CMK (cell line): Measurements from ENCODE around the gene MAP2K5.
A peak's percentile ranks its signal among the peaks of the same experiment; 100 is the strongest.

Experiments used
- DNase-seq: peaks from one replicate; pipeline ENCODE4 v3.0.0-alpha.2; 2010; ENCODE audit warnings: low read depth

Gene MAP2K5

GRCh38 chr15:67783303-67783702, 240.8 kb downstream of the MAP2K5 start:
- peak; percentile 74 for DNase-seq

- no peak for DNase-seq
Observed at GRCh38 chr15:67784090-67784781, 241.7 kb downstream of the MAP2K5 start.

GRCh38 chr15:67784856-67785430, 242.4 kb downstream of the MAP2K5 start:
- no peak for DNase-seq

GRCh38 chr15:67785431-67785830, 242.9 kb downstream of the MAP2K5 start:
- DNase-seq, result no peak

GRCh38 chr15:67786646-67787045, 244.1 kb downstream of the MAP2K5 start:
- no peak for DNase-seq

GRCh38 chr15:67788986-67789385, 246.5 kb downstream of the MAP2K5 start:
- DNase-seq, result no peak

- DNase-seq, result no peak
Observed at GRCh38 chr15:67790610-67791319, 248.3 kb downstream of the MAP2K5 start.

GRCh38 chr15:67792250-67792942, 249.9 kb downstream of the MAP2K5 start:
- no peak for DNase-seq

GRCh38 chr15:67794832-67795574, 252.5 kb downstream of the MAP2K5 start:
- DNase-seq, result no peak

GRCh38 chr15:67796196-67797127, 254.0 kb downstream of the MAP2K5 start:
- DNase-seq, result peak; percentile 38

- peak; percentile 67 for DNase-seq
Observed at GRCh38 chr15:67799801-67800205, 257.3 kb downstream of the MAP2K5 start.

GRCh38 chr15:67801142-67801541, 258.6 kb downstream of the MAP2K5 start:
- no peak for DNase-seq

GRCh38 chr15:67801926-67802914, 259.7 kb downstream of the MAP2K5 start:
- DNase-seq, result no peak

GRCh38 chr15:67803299-67803698, 260.8 kb downstream of the MAP2K5 start:
- no peak for DNase-seq

- DNase-seq, result no peak
Observed at GRCh38 chr15:67803996-67804843, 261.7 kb downstream of the MAP2K5 start.

- no peak for DNase-seq
Observed at GRCh38 chr15:67805008-67805665, 262.6 kb downstream of the MAP2K5 start.

- no peak for DNase-seq
Observed at GRCh38 chr15:67805666-67806516, 263.4 kb downstream of the MAP2K5 start.
